Astrocyte (in vitro differentiated cells and primary cell): ENCODE results near the gene BMP7.

Source experiments
- EZH2 ChIP-seq: IDR thresholded peaks from 2 replicates; pipeline ENCODE4 v1.6.1; 2012; ENCODE audit warnings: mild to moderate bottlenecking, low read length, inconsistent platforms; ENCODE audit not compliant: insufficient read depth
- TF ChIP-seq, protein P1 (sequence below): IDR thresholded peaks from 2 replicates; pipeline ENCODE4 v1.5.1; 2011; ENCODE audit warnings: low read depth, mild to moderate bottlenecking, inconsistent platforms, low read length, moderate library complexity; ENCODE audit not compliant: insufficient read depth

DNA sequence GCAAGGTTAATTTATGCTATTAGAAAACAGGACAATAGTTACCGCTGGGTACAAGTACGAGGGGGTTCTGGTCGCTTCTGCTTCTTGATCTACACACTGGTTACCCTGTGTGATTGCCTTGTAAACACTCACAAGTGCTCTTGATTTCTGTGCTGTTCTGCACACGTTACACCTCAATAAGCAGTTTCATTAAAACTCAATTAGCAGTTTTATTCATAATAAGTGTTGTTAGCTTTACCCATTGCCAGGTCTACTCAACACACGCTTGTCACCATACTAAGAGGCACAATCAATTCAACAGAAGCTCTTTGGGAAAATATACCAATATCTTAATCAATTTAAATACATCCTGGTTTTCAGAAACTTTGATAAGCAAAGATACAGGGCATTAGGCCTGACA is 20.4 kb downstream of the BMP7 start:
- TF ChIP-seq, protein P1, sequence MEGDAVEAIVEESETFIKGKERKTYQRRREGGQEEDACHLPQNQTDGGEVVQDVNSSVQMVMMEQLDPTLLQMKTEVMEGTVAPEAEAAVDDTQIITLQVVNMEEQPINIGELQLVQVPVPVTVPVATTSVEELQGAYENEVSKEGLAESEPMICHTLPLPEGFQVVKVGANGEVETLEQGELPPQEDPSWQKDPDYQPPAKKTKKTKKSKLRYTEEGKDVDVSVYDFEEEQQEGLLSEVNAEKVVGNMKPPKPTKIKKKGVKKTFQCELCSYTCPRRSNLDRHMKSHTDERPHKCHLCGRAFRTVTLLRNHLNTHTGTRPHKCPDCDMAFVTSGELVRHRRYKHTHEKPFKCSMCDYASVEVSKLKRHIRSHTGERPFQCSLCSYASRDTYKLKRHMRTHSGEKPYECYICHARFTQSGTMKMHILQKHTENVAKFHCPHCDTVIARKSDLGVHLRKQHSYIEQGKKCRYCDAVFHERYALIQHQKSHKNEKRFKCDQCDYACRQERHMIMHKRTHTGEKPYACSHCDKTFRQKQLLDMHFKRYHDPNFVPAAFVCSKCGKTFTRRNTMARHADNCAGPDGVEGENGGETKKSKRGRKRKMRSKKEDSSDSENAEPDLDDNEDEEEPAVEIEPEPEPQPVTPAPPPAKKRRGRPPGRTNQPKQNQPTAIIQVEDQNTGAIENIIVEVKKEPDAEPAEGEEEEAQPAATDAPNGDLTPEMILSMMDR = no peak
- no peak for TF ChIP-seq EZH2
